22Rv1 (cell line): ENCODE results near the gene EFCC1.

Experiments used
- CTCF ChIP-seq: fragments of 450-650 bp; IDR thresholded peaks from 2 replicates; pipeline ENCODE4 v1.5.1; 2017; ENCODE audit warnings: mild to moderate bottlenecking
- ZFX ChIP-seq: fragments of 450-650 bp; IDR thresholded peaks from 2 replicates; pipeline ENCODE4 v1.6.1; 2017; ENCODE audit warnings: antibody characterized with exemption, borderline replicate concordance

DNA sequence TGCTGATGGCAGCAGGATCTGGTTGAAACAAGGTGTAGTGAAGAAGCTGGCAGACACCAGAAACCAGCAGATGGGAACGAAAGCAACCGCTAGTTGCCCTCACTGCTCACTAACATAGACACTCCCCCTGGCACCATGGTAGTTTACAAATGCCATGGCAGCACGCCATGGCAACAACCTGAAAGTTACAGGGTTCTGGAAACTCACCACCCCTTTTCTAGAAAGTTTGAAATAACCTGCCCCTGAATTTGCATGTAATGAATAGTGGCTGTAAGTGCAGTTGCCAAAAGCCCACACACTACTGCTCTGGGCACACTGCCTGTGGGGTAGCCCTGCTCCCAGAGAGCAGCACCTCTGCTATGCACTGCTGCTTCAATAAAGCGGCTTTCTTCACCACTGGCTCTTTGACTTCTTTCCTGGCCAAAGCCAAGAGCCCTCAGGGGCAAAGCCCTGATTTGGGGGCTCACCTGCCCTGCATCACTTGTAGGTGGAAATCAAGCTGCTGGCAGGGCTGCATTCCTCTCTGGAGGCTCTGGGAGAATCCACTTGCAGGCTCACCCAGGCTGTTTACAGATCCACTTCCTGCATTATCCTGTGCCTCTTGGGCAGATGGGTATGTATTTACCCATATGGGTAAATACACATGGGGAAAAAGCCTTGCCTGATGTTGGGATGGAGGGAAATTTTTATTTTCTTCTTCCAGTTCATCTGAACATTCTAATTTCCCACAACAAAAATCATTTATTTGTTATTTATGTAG, 57.5 kb downstream of the EFCC1 start:
- TF ChIP-seq CTCF (peak; percentile 12; the same call in 1 of the 2 replicates), ZFX (no peak)
